ENCODE results near the gene PLPPR4.
"Not testable (repeated sequence)": the region's sequence is repeated elsewhere in the genome, so short reads cannot be mapped to it uniquely, and the experiment has no call there.

PLPPR4 gene

GRCh38 chr1:99264201-99265021 lies at the start of gene PLPPR4:
Gene PLPPR4 (plus strand): TSS chr1:99264492. CDS start chr1:99264594, 102 bp downstream.
- in situ Hi-C loops (cut with MboI; ENCODE audit: low sequenced_read_pairs), result no loop called here

- in situ Hi-C loops (cut with MboI; ENCODE audit: low sequenced_read_pairs), result no loop called here
These were observed 47.3 kb upstream of the PLPPR4 start for GRCh38 chr1:99216956-99217355.

GRCh38 chr1:99217599-99217998 lies 46.7 kb upstream of the PLPPR4 start:
- in situ Hi-C loops (cut with MboI; ENCODE audit: low sequenced_read_pairs), result no loop called here

- in situ Hi-C loops (cut with MboI; ENCODE audit: low sequenced_read_pairs), result no loop called here
These were observed 45.7 kb upstream of the PLPPR4 start for GRCh38 chr1:99218572-99218971.

GRCh38 chr1:99218999-99219398 lies 45.3 kb upstream of the PLPPR4 start:
- in situ Hi-C loops (cut with MboI; ENCODE audit: low sequenced_read_pairs), result no loop called here

- in situ Hi-C loops (cut with MboI; ENCODE audit: low sequenced_read_pairs), result no loop called here
These were observed 37.0 kb upstream of the PLPPR4 start for GRCh38 chr1:99227056-99227897.

GRCh38 chr1:99228153-99228552 lies 36.1 kb upstream of the PLPPR4 start:
- in situ Hi-C loops (cut with MboI; ENCODE audit: low sequenced_read_pairs), result no loop called here

GRCh38 chr1:99229122-99229521 lies 35.2 kb upstream of the PLPPR4 start:
- in situ Hi-C loops (cut with MboI; ENCODE audit: low sequenced_read_pairs), result no loop called here

GRCh38 chr1:99230695-99231094 lies 33.6 kb upstream of the PLPPR4 start:
- in situ Hi-C loops (cut with MboI; ENCODE audit: low sequenced_read_pairs), result no loop called here

- in situ Hi-C loops (cut with MboI; ENCODE audit: low sequenced_read_pairs), result no loop called here
These were observed 32.1 kb upstream of the PLPPR4 start for GRCh38 chr1:99232172-99232571.

GRCh38 chr1:99233446-99233845 lies 30.8 kb upstream of the PLPPR4 start:
- in situ Hi-C loops (cut with MboI; ENCODE audit: low sequenced_read_pairs), result no loop called here

GRCh38 chr1:99236756-99237155 lies 27.5 kb upstream of the PLPPR4 start:
- in situ Hi-C loops (cut with MboI; ENCODE audit: low sequenced_read_pairs), result no loop called here

- in situ Hi-C loops (cut with MboI; ENCODE audit: low sequenced_read_pairs), result no loop called here
These were observed 24.6 kb upstream of the PLPPR4 start for GRCh38 chr1:99239690-99240089.

GRCh38 chr1:99240621-99241020 lies 23.7 kb upstream of the PLPPR4 start:
- in situ Hi-C loops (cut with MboI; ENCODE audit: low sequenced_read_pairs), result no loop called here

- in situ Hi-C loops (cut with MboI; ENCODE audit: low sequenced_read_pairs), result no loop called here
These were observed 18.1 kb upstream of the PLPPR4 start for GRCh38 chr1:99246152-99246551.

- in situ Hi-C loops (cut with MboI; ENCODE audit: low sequenced_read_pairs), result no loop called here
These were observed 17.1 kb upstream of the PLPPR4 start for GRCh38 chr1:99247199-99247598.

GRCh38 chr1:99250728-99251127 lies 13.6 kb upstream of the PLPPR4 start:
- in situ Hi-C loops (cut with MboI; ENCODE audit: low sequenced_read_pairs), result no loop called here

GRCh38 chr1:99251308-99251707 lies 13.0 kb upstream of the PLPPR4 start:
- in situ Hi-C loops (cut with MboI; ENCODE audit: low sequenced_read_pairs), result no loop called here

GRCh38 chr1:99252630-99253029 lies 11.7 kb upstream of the PLPPR4 start:
- in situ Hi-C loops (cut with MboI; ENCODE audit: low sequenced_read_pairs), result no loop called here

GRCh38 chr1:99260402-99260801 lies 3.9 kb upstream of the PLPPR4 start:
- in situ Hi-C loops (cut with MboI; ENCODE audit: low sequenced_read_pairs), result not testable (repeated sequence)

- in situ Hi-C loops (cut with MboI; ENCODE audit: low sequenced_read_pairs), result no loop called here
These were observed 832 bp downstream of the PLPPR4 start for GRCh38 chr1:99265124-99265523.

GRCh38 chr1:99266726-99267125 lies 2.4 kb downstream of the PLPPR4 start:
- in situ Hi-C loops (cut with MboI; ENCODE audit: low sequenced_read_pairs), result no loop called here

Measured in HL-60/S4 treated with retinoic acid at 250 ng/mL for 4 days and 3 days (cell line).